Activated CD4-positive, alpha-beta T cell treated with anti-CD3 and anti-CD28 coated beads, Interleukin-2, amount 10 ng/mL, durations not matched to agents 7 days and 5 days (primary cell): ENCODE results near the gene AMER2. TPM values are rescaled to one million over a fixed set of nuclear protein-coding genes. Genes with fewer than 3 reads are reported as not detected.

Source experiments
- CTCF ChIA-PET: fragments of 350-600 bp; sonication (Branson Sonifier 250); formaldehyde crosslinking; loops from one replicate; lab custom pipeline; 2021; ENCODE audit warnings: antibody characterized with exemption; lab: Charles Lee
- POLR2A ChIA-PET: fragments of 350-600 bp; sonication (Branson Sonifier 250); formaldehyde crosslinking; loops from one replicate; lab custom pipeline; 2021; ENCODE audit warnings: antibody characterized with exemption; lab: Charles Lee
- DNase-seq: peaks from one replicate; pipeline ENCODE4 v3.0.0-alpha.2; 2020
- H3K27ac Mint-ChIP-seq: one replicate; pipeline ENCODE4 v1.8.0; 2021; ENCODE audit warnings: mild to moderate bottlenecking, moderate library complexity, mixed read lengths
- H3K27me3 Mint-ChIP-seq: one replicate; pipeline ENCODE4 v1.8.0; 2021; ENCODE audit warnings: mixed read lengths
- H3K36me3 Mint-ChIP-seq: one replicate; pipeline ENCODE4 v1.8.0; 2021; ENCODE audit warnings: low read depth, mixed read lengths
- H3K4me1 Mint-ChIP-seq: one replicate; pipeline ENCODE4 v1.8.0; 2021; ENCODE audit warnings: mixed read lengths
- H3K4me3 Mint-ChIP-seq: one replicate; pipeline ENCODE4 v1.8.0; 2021; ENCODE audit warnings: mild to moderate bottlenecking, moderate library complexity, mixed read lengths
- H3K9me3 Mint-ChIP-seq: one replicate; pipeline ENCODE4 v1.8.0; 2021; ENCODE audit warnings: mixed read lengths
- total RNA-seq, 2 experiments: library from RNA; stranded (reverse); gene quantifications; one replicate each; pipeline ENCODE4 v1.2.3, GENCODE V29; 2021

AMER2 gene
- not detected for total RNA-seq

- H3K4me1 Mint-ChIP-seq: peaks cover 11% of the 10 kb centered on the region
- CTCF ChIA-PET: interaction anchor here (1.1 kb wide), 1 partner anchor 12 kb away, joined by 3 read pairs; no protein-coding TSS in a partner anchor
- DNase-seq: no peak
Measured at GRCh38 chr13:25171517-25172302, at the start of gene AMER2. Gene AMER2, minus strand, starts transcription at chr13:25172288. Its CDS starts 669 bp downstream, at chr13:25171619.

GRCh38 chr13:25218019-25218418 is 45.9 kb upstream of the AMER2 start:
- Mint-ChIP-seq H3K4me1 (peaks cover 2% of the 10 kb centered on the region), H3K4me3 (no peak overlapping the region), H3K9me3 (no peaks in the 10 kb centered on the region), H3K27me3 (peaks cover 15% of the 10 kb centered on the region), H3K36me3 (no peaks in the 10 kb centered on the region), H3K27ac (no peak overlapping the region)
- DNase-seq: no peak
- ChIA-PET CTCF (no interaction called here), POLR2A (no interaction called here)

More at GRCh38 chr13:25171517-25172302, at the start of gene AMER2:
- H3K27me3 Mint-ChIP-seq: peaks cover 66% of the 10 kb centered on the region
- no peak within 1 kb of the TSS for H3K27ac Mint-ChIP-seq
- no peaks in the 10 kb centered on the region for H3K36me3 Mint-ChIP-seq
- H3K9me3 Mint-ChIP-seq: no peaks in the 10 kb centered on the region
- H3K4me3 Mint-ChIP-seq: peak within 1 kb of the TSS; percentile 9
- POLR2A ChIA-PET: no interaction called here

DNA sequence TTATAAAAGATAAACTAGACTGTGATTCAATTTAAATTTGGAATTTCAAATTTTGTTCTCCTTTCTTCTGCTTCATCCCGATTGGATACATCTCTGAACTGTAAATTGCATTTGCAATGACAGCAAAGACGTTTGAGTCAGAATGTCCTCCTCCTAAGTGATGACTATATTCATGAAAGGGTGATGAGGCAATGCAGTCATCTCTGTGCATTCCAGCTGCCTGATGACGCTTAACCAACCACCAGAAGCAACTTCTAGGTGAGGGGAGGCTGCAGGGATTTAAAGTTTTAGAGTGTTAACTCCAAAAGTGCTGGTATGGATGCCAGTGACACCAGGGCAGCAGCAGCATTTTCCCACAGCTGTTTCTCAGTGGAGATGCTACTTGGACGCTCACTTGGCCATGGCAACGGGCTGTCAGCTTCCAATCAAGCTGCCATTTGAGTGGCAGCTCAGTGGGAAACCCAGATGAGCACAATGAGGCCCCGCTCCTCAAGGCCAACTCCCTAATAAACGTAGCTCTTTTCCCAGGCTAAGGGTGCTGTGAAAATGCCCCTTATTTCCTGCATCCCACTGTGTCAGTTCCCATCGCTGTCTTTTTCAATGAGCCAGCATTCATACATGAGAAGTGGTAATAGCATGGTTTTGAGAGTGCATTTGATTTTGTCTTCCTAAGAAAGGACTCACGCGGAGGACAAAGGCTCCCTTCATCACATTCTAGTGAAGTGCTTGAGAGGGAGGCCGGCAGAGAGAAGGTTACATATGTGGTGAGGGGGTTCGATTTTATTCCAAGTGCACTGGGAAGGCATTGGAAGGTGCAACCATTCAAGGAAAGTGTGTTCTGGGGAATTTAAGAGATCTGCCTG is 45.2 kb upstream of the AMER2 start:
- no peak for DNase-seq
- Mint-ChIP-seq H3K36me3 (no peaks in the 10 kb centered on the region), H3K4me1 (peaks cover 2% of the 10 kb centered on the region), H3K9me3 (no peaks in the 10 kb centered on the region), H3K4me3 (no peak overlapping the region), H3K27me3 (peaks cover 11% of the 10 kb centered on the region), H3K27ac (no peak overlapping the region)
- CTCF ChIA-PET: no interaction called here
- POLR2A ChIA-PET: no interaction called here

GRCh38 chr13:25215253-25215575 is 43.1 kb upstream of the AMER2 start:
- POLR2A ChIA-PET: no interaction called here
- CTCF ChIA-PET: no interaction called here
- Mint-ChIP-seq H3K9me3 (no peaks in the 10 kb centered on the region), H3K4me1 (peaks cover 2% of the 10 kb centered on the region), H3K36me3 (no peaks in the 10 kb centered on the region), H3K4me3 (no peak overlapping the region), H3K27me3 (peaks cover 4% of the 10 kb centered on the region), H3K27ac (no peak overlapping the region)
- DNase-seq: no peak

DNA sequence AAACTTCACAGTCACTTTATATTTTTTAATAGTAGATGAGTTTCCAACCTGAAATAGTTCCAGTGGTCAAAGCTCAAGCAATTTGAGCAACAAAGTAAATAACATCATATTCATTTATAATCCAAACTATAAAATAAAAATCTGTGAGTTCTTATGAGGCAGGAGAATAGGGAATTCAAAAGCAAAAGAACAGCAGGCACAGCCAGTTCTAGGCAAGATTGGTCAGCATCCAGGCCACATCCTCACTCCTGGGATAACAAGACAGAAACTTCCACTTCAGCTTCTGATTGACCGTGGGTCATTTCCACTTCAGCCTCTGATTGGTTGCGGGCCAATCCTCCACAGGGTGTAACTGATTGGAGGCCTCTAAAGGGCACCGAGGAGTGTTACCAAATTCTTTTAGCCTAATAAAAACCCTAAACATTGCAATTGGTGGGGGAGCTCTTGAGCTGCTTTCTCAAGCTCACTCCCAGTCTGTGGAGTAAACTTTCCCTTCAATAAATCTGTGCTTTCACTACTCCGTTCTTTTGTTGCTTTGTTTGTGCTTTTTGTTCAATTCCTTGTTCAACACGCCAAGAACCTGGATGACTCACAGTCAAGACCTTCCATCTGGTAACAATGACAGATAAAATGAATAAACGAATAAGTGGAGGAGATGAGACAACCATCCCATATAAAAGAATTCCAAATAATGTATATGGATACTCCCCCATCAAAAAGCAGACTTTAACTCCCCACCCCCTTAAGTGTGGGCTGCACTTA is 42.6 kb upstream of the AMER2 start:
- POLR2A ChIA-PET: no interaction called here
- CTCF ChIA-PET: no interaction called here

DNA sequence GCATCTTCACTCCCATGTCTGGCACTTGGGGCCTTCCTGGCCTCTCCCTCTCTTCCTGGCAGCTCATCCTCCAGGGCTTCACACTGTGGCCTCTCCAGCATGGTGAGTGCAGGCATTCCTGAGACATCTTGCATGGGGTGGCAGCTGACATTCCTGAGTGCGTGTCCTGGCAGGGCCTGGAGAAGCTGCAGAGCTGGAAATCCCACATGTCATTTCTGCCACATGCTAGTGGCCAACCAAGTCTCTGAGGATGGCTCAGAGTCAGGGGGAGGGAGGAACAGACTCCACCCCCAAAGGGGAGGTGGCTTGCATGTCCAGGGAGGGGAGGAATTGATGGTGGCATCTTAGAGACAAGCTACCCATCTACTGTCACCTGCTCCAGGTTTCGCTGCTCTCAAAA is 41.6 kb upstream of the AMER2 start:
- CTCF ChIA-PET: no interaction called here
- Mint-ChIP-seq H3K27ac (no peak overlapping the region), H3K4me1 (peaks cover 2% of the 10 kb centered on the region), H3K4me3 (no peak overlapping the region), H3K9me3 (no peaks in the 10 kb centered on the region), H3K36me3 (no peaks in the 10 kb centered on the region), H3K27me3 (no peaks in the 10 kb centered on the region)
- DNase-seq: no peak
- POLR2A ChIA-PET: no interaction called here

More for the DNA sequence above, 42.6 kb upstream of the AMER2 start:
- Mint-ChIP-seq H3K9me3 (no peaks in the 10 kb centered on the region), H3K36me3 (no peaks in the 10 kb centered on the region), H3K27ac (no peak overlapping the region), H3K27me3 (peaks cover 4% of the 10 kb centered on the region), H3K4me3 (no peak overlapping the region), H3K4me1 (peaks cover 2% of the 10 kb centered on the region)
- DNase-seq: no peak

DNA sequence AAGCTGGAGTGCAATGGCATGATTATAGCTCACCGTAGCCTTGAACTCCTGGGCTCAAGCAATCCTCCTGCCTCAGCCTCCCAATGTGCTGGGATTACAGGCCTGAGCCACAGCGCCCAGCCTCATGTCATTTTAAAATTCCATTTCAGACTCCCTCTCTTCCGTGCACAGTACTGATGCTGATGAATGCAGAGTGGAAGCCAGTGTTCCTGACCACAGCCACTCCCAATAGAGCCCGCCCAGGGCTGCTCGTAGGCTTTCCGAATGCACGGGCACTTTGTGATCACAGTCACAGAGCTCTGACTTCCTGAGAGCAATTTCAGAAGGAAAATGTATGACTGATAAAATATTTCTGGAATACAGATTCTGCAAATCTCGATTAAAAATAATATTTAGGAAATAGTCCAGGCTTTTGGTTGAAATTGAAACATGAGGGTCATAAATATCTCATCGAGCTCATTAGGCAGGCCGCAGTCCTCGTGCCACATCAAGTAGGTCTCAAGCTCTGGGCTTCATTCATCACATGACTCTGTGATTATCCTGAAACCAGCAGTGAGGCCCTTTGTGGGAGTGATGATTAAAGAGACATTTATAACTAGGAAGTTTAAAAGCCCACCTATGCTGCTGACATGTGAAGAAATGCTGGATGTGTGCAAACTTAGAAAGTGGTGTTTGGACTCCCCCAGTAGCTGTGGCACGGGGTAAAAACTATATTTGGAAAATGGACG is 38.9 kb upstream of the AMER2 start:
- CTCF ChIA-PET: no interaction called here
- no peaks in the 10 kb centered on the region for H3K27me3 Mint-ChIP-seq
- H3K4me1 Mint-ChIP-seq: peaks cover 2% of the 10 kb centered on the region
- no peak overlapping the region for H3K4me3 Mint-ChIP-seq
- no peaks in the 10 kb centered on the region for H3K9me3 Mint-ChIP-seq
- H3K36me3 Mint-ChIP-seq: no peaks in the 10 kb centered on the region
- no peak for DNase-seq
- no peak overlapping the region for H3K27ac Mint-ChIP-seq
- POLR2A ChIA-PET: no interaction called here

DNA sequence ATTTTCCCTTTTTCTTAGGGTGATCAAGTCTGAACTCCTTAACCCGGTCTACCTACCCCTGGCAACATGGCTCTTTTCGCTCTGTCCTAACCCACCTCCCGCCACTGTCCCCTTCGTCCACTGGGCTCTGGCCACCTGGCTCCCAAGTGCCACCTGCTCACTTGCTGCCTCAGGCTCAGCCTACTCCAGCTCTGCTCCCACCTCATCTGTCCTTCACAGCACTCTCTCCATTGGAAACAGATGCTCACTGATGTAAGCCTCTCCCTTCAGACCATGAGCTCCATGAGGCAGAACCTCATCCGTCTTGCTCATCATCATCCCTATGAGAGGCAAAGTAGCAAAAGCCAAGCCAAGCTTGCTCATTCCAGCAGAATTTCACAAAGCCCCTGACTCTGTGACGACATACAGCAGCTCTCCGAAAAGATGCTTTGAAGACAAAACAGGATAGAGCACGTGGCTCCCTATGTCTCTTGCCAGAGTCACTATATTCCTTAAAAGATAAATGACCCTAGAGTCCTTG is 35.3 kb upstream of the AMER2 start:
- no peaks in the 10 kb centered on the region for H3K4me1 Mint-ChIP-seq
- no peaks in the 10 kb centered on the region for H3K36me3 Mint-ChIP-seq
- H3K27ac Mint-ChIP-seq: no peak overlapping the region
- no peaks in the 10 kb centered on the region for H3K9me3 Mint-ChIP-seq
- peaks cover 3% of the 10 kb centered on the region for H3K27me3 Mint-ChIP-seq
- no peak overlapping the region for H3K4me3 Mint-ChIP-seq
- ChIA-PET POLR2A (no interaction called here), CTCF (no interaction called here)
- no peak for DNase-seq

DNA sequence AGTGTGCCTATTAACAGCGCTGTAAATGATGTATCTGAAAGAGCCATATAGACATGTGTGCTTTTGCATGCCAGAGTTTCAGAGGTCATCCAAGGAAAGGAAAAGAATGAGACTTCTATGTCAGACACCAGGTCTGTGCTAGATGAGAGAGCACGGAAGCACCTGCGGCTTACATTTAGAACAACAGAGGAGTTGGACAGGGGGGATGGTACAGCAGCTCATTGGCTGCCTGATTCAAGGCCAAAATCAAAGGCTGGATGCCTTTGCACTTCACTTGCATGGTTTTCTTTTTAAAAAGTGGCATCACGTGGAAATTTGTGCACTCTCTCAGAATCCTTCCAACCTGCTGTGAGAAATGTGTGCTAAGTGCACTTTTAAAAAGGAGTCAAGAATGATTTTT is 32.8 kb upstream of the AMER2 start:
- peaks cover 3% of the 10 kb centered on the region for H3K27me3 Mint-ChIP-seq
- no peak overlapping the region for H3K4me3 Mint-ChIP-seq
- H3K4me1 Mint-ChIP-seq: no peaks in the 10 kb centered on the region
- H3K27ac Mint-ChIP-seq: no peak overlapping the region
- no peaks in the 10 kb centered on the region for H3K36me3 Mint-ChIP-seq
- no peak for DNase-seq
- H3K9me3 Mint-ChIP-seq: no peaks in the 10 kb centered on the region
- ChIA-PET CTCF (no interaction called here), POLR2A (no interaction called here)

GRCh38 chr13:25203127-25203740 is 31.1 kb upstream of the AMER2 start:
- ChIA-PET CTCF (no interaction called here), POLR2A (no interaction called here)
- Mint-ChIP-seq H3K4me1 (no peaks in the 10 kb centered on the region), H3K27ac (no peak overlapping the region), H3K36me3 (no peaks in the 10 kb centered on the region), H3K4me3 (no peak overlapping the region), H3K9me3 (no peaks in the 10 kb centered on the region), H3K27me3 (peaks cover 3% of the 10 kb centered on the region)
- no peak for DNase-seq

- no peak overlapping the region for H3K27ac Mint-ChIP-seq
- H3K36me3 Mint-ChIP-seq: no peaks in the 10 kb centered on the region
- peaks cover 3% of the 10 kb centered on the region for H3K27me3 Mint-ChIP-seq
- no peak for DNase-seq
- H3K9me3 Mint-ChIP-seq: no peaks in the 10 kb centered on the region
- ChIA-PET CTCF (no interaction called here), POLR2A (no interaction called here)
- no peak overlapping the region for H3K4me3 Mint-ChIP-seq
- H3K4me1 Mint-ChIP-seq: no peaks in the 10 kb centered on the region
Measured at GRCh38 chr13:25200783-25201182, 28.7 kb upstream of the AMER2 start.

DNA sequence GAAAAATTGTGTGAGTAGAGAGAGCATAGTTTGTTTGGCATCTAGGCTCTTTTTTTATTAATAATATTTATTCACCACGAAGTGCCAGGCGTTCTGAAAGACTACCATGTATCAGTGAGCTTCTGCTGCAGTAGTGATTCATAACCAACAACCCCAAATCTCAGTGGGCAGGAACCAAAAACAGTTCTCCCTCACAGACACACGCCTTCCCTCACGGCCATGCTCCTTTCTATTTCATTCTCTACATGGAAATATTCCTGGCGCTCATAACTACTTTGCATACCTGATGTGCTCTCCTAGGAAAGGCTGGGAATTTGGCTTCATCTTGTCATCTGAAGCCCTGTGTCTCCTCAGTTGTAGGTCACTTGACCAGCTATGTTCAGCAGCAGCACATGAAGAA is 26.6 kb upstream of the AMER2 start:
- no peak for DNase-seq
- Mint-ChIP-seq H3K9me3 (no peaks in the 10 kb centered on the region), H3K4me3 (no peak overlapping the region), H3K27me3 (peaks cover 6% of the 10 kb centered on the region), H3K27ac (no peak overlapping the region), H3K4me1 (no peaks in the 10 kb centered on the region), H3K36me3 (no peaks in the 10 kb centered on the region)
- ChIA-PET CTCF (no interaction called here), POLR2A (interaction anchor here (0.6 kb wide), 1 partner anchor 247 kb away, joined by 3 read pairs; no protein-coding TSS in a partner anchor)
